ENCODE measurements around the gene AFF1. TPM values are rescaled to one million over a fixed set of nuclear protein-coding genes. Genes with fewer than 3 reads are reported as not detected.

Gene AFF1
- total RNA-seq, 1 experiment from 2014 or later: 23.9 TPM

DNA sequence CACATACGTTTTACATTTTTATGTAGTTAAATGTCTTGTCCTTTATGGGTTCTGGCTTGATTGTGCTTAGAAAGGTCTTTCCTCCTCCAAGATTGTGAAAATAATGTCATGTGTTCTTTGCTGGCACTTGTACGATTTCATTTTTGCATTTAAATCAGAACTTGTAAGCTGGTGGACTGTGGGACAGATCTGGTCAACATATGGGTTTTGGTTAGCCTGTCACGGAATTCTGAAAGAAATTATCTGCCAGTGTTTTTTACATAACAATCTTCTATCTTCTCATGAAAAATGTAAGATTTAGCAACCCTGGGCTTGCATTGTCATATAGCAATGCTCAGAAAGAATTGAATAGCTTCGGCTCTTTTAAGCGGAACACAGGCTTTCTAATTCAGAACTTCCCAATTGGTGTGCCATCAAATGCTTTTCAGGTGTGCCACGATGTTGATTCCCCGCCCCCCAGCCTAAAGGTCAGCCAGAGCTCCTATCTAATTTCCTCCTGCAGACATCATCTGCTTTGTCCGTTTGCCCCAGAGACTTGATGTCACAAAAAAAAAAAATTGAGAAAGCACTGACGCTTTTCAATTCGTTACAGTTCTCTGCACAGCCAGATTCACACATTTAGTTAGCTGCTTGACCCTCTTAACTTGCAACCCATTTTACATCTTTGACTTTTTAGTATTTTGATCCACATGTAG, 16.2 kb downstream of the AFF1 start:
- TF ChIP-seq, protein P1, sequence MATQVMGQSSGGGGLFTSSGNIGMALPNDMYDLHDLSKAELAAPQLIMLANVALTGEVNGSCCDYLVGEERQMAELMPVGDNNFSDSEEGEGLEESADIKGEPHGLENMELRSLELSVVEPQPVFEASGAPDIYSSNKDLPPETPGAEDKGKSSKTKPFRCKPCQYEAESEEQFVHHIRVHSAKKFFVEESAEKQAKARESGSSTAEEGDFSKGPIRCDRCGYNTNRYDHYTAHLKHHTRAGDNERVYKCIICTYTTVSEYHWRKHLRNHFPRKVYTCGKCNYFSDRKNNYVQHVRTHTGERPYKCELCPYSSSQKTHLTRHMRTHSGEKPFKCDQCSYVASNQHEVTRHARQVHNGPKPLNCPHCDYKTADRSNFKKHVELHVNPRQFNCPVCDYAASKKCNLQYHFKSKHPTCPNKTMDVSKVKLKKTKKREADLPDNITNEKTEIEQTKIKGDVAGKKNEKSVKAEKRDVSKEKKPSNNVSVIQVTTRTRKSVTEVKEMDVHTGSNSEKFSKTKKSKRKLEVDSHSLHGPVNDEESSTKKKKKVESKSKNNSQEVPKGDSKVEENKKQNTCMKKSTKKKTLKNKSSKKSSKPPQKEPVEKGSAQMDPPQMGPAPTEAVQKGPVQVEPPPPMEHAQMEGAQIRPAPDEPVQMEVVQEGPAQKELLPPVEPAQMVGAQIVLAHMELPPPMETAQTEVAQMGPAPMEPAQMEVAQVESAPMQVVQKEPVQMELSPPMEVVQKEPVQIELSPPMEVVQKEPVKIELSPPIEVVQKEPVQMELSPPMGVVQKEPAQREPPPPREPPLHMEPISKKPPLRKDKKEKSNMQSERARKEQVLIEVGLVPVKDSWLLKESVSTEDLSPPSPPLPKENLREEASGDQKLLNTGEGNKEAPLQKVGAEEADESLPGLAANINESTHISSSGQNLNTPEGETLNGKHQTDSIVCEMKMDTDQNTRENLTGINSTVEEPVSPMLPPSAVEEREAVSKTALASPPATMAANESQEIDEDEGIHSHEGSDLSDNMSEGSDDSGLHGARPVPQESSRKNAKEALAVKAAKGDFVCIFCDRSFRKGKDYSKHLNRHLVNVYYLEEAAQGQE (IDR thresholded peaks at IDR 0.05; ENCODE audit: insufficient read depth in 1 of 2, low read depth in 2 of 2, low read length in 1 of 2): no peak
- no peak for TF ChIP-seq TCF7L2 (IDR thresholded peaks at IDR 0.05; ENCODE audit: low read depth, low read length)
- no peak for TF ChIP-seq SIN3A (IDR thresholded peaks at IDR 0.05; ENCODE audit: borderline replicate concordance, insufficient read depth, low read depth, low read length)
- TF ChIP-seq, protein P2, sequence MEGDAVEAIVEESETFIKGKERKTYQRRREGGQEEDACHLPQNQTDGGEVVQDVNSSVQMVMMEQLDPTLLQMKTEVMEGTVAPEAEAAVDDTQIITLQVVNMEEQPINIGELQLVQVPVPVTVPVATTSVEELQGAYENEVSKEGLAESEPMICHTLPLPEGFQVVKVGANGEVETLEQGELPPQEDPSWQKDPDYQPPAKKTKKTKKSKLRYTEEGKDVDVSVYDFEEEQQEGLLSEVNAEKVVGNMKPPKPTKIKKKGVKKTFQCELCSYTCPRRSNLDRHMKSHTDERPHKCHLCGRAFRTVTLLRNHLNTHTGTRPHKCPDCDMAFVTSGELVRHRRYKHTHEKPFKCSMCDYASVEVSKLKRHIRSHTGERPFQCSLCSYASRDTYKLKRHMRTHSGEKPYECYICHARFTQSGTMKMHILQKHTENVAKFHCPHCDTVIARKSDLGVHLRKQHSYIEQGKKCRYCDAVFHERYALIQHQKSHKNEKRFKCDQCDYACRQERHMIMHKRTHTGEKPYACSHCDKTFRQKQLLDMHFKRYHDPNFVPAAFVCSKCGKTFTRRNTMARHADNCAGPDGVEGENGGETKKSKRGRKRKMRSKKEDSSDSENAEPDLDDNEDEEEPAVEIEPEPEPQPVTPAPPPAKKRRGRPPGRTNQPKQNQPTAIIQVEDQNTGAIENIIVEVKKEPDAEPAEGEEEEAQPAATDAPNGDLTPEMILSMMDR (IDR thresholded peaks at IDR 0.05): no peak
- TF ChIP-seq POLR2AphosphoS5 (IDR thresholded peaks at IDR 0.05; ENCODE audit: low read depth, low read length): no peak
- CTCF ChIA-PET: no interaction called here
- Histone ChIP-seq H3K4me3 (ENCODE audit: low read depth in 2 of 2, low read length in 2 of 2) (no peak overlapping the region), H3K9me3 (ENCODE audit: control insufficient read depth, insufficient read depth, low read depth, low read length) (no peaks in the 10 kb centered on the region), H3K4me1 (ENCODE audit: control insufficient read depth, insufficient read depth, low read length) (no peaks in the 10 kb centered on the region), H3K27me3 (ENCODE audit: control insufficient read depth, insufficient read depth, low read length) (no peaks in the 10 kb centered on the region), H3K27ac (ENCODE audit: low read length) (no peak overlapping the region), H3K36me3 (ENCODE audit: control insufficient read depth, insufficient read depth, low read length) (no peaks in the 10 kb centered on the region)
- DNase-seq (ENCODE audit: low read depth, low spot score) (no peak), ATAC-seq (no peak)
- intact Hi-C loops (cut with micrococcal nuclease; ENCODE audit: unreplicated experiment): no loop called here
- POLR2A ChIA-PET: no interaction called here
- in situ Hi-C loops (cut with HindIII; ENCODE audit: low pct_unique_long_range_greater_than_20kb, low sequenced_read_pairs): no loop called here
- no TSS peak for BruUV-seq (replicated peaks)

DNA sequence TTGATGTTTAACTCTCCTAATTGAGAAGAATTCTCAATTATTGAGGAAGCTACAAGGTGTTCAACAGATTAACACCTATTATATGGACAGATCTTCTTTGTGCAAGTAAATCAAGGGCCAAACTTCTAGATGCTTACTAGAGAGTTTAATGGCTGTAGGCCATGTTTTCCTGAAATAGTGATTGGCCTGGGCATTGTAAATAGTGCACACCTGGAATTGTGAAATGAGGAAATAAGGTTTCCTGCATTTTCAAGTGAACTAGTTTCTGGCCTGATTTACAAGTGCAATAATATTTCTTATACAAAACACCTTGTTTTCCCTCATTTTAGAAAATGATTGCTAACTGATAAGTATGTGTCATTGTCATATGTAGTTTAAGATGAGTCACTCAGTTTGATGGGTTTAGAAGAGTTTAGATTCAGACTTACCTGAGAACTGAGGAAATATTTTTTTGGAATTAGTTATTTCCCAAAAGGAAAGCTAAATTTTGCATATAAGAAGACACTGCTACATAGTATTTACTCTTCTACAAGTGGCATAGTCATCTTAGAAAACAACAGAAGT, 21.2 kb downstream of the AFF1 start:
- TF ChIP-seq TCF7L2 (IDR thresholded peaks at IDR 0.05; ENCODE audit: low read depth, low read length) (no peak), SIN3A (IDR thresholded peaks at IDR 0.05; ENCODE audit: borderline replicate concordance, insufficient read depth, low read depth, low read length) (no peak), POLR2AphosphoS5 (IDR thresholded peaks at IDR 0.05; ENCODE audit: low read depth, low read length) (no peak)
- TF ChIP-seq, protein P1 (IDR thresholded peaks at IDR 0.05; ENCODE audit: insufficient read depth in 1 of 2, low read depth in 2 of 2, low read length in 1 of 2): no peak
- TF ChIP-seq, protein P2 (IDR thresholded peaks at IDR 0.05): no peak
- ATAC-seq: no peak
- ChIA-PET CTCF (no interaction called here), POLR2A (no interaction called here)
- in situ Hi-C loops (cut with HindIII; ENCODE audit: low pct_unique_long_range_greater_than_20kb, low sequenced_read_pairs): no loop called here
- no peak for DNase-seq (ENCODE audit: low read depth, low spot score)
- H3K27me3 ChIP-seq (ENCODE audit: control insufficient read depth, insufficient read depth, low read length): no peaks in the 10 kb centered on the region
- intact Hi-C loops (cut with micrococcal nuclease; ENCODE audit: unreplicated experiment): no loop called here
- H3K9me3 ChIP-seq (ENCODE audit: control insufficient read depth, insufficient read depth, low read depth, low read length): no peaks in the 10 kb centered on the region
- no peaks in the 10 kb centered on the region; the same call in 1 of the 2 replicates for H3K4me1 ChIP-seq (ENCODE audit: control insufficient read depth, insufficient read depth, low read length)
- H3K27ac ChIP-seq (ENCODE audit: low read length): no peak overlapping the region
- no peak overlapping the region for H3K4me3 ChIP-seq (ENCODE audit: low read depth in 2 of 2, low read length in 2 of 2)
- H3K36me3 ChIP-seq (ENCODE audit: control insufficient read depth, insufficient read depth, low read length): no peaks in the 10 kb centered on the region
- no TSS peak for BruUV-seq (replicated peaks)

All from Panc1 (cell line).